Measurements from ENCODE around the gene NASP. TPM values are rescaled to one million over a fixed set of nuclear protein-coding genes. Genes with fewer than 3 reads are reported as not detected.
A peak's percentile ranks its signal among the peaks of the same experiment; 100 is the strongest.

The NASP gene
- total RNA-seq, 1 experiment from 2014 or later = 99.6 TPM

- DNase-seq (ENCODE audit: low read depth) = no peak
- in situ Hi-C loops (cut with HindIII; ENCODE audit: low pct_unique_long_range_greater_than_20kb, low sequenced_read_pairs) = no loop called here
Observed at GRCh38 chr1:45610589-45611226, 26.9 kb downstream of the NASP start.

DNA sequence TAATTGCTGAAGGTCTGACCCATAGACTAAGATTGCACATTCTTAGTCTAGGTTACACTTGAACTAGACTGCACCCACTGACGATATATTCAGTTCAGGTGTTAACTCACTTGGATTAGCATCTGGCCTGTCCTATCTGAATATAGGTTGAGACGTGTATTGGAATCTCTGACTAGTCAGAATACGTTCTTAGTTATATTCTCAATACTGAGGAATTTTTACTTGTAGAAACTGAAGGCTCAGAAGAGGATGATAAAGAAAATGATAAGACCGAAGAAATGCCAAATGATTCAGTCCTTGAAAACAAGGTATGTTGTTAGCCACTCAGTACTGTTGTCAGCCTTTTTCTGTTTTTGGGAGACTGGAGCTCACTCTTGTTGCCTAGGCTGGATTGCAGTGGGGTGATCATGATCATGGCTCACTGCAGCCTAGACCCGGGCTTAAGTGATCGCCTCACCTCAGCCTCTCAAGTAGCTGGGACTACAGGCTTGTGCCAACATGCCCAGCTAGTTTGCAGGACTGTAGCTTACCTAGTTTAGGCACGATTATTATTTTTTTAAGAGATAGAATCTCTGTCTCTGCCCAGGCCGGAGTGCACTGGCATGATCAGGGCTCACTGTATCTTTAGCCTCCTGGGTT lies 29.2 kb downstream of the NASP start:
- in situ Hi-C loops (cut with HindIII; ENCODE audit: low pct_unique_long_range_greater_than_20kb, low sequenced_read_pairs) = no loop called here
- DNase-seq (ENCODE audit: low read depth) = no peak

DNA sequence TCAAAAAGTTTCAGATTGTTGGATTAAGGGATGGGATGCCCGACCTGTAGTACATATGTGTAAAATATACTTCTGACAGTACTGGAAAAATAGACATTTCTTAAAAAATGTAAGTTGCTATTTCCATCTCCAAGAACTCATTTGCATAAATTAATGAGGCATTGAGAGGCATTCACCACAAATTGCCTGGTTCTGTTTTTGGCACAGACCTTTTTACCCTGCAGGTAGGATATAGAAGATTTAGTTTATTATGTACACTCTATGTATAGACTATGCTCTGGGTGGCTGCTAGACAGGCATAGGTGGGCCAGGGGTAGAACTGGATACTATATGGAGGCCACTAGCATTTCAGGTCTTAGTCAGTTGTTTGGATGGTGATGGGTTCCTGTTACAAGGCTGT lies 32.0 kb downstream of the NASP start:
- in situ Hi-C loops (cut with HindIII; ENCODE audit: low pct_unique_long_range_greater_than_20kb, low sequenced_read_pairs) = no loop called here

DNA sequence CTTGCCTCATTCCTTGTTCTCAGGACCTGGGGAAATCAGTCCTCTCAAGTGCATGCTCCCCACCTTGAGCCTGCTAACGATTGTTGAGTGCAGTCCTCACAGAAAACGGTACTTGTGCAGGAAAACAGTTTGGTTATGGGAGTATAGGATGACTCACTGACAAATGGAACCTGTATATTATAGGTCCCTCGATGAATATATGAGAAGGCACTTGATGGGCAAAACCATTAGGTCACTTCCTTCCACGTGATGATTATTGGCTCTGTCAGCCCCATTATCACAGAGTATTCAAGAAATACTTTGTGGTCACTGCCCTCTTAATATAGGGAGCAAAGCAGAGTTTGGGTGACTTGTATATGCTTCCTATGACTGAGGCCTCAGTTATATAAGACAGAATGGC lies 33.8 kb downstream of the NASP start:
- DNase-seq (ENCODE audit: low read depth) = no peak
- in situ Hi-C loops (cut with HindIII; ENCODE audit: low pct_unique_long_range_greater_than_20kb, low sequenced_read_pairs) = no loop called here

More for the DNA sequence above, 32.0 kb downstream of the NASP start:
- DNase-seq (ENCODE audit: low read depth) = no peak

GRCh38 chr1:45619149-45619921 lies 35.5 kb downstream of the NASP start:
- DNase-seq (ENCODE audit: low read depth) = no peak
- in situ Hi-C loops (cut with HindIII; ENCODE audit: low pct_unique_long_range_greater_than_20kb, low sequenced_read_pairs) = no loop called here

DNA sequence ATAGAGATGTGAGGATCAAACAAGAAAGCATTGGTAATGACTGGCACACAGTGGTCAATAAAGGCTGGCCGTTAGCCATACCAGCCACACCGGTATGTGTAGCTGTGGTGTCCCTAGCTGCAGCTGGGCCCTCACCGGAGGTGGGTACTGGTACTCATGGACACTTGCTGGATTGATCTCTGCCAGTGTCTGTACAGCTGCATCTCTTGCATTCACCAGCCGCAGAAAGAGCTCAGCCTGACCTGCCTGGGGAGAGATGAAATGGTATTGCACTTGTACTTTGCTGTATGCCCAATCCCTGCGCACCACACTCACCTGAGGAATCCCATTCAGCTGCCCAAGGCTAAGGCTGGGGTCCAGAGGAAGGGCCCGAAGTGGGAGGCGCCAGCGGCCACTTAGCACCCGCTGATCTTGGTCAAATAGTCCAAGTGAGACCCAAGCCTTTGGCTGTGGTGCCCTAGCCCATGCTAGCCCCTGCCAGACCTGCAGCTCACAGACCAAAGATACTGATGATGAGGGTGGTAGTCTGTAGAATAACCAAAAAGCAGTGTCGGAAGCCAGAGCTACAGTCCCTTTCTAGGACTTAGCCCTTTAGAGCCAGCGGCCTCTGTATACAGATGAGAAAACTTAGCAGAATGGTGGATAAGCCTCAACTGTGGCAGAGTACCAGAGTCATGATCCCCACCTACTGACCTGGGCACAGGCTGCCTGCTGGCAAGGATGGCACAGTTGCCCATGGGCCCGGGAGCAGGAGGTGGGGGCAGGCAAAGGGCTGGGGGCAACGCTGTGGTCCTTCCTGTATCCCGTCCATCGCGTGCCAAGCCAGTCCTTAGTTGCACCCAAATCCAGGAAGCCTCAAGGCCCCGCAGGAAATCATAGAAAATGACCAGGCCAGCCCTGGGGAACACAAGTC lies 37.0 kb downstream of the NASP start:
- no peak for DNase-seq (ENCODE audit: low read depth)
- in situ Hi-C loops (cut with HindIII; ENCODE audit: low pct_unique_long_range_greater_than_20kb, low sequenced_read_pairs) = no loop called here

DNA sequence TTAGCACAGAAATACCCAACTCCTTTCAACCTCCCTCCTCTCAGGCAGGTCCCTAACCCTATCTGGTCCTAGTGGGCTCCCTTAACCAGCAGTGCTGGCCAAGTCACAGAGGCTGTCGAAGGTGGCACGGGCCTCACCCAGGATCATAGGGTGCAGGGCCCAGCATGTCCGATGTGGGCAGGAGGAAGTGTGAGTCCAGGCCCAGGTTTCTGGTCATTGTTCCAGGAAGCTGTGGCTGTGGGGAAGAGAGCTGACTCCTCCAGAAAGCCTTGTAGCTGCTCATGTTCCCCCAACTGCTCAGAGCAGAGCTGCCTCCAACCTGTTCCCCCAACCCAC lies 37.6 kb downstream of the NASP start:
- in situ Hi-C loops (cut with HindIII; ENCODE audit: low pct_unique_long_range_greater_than_20kb, low sequenced_read_pairs) = no loop called here

GRCh38 chr1:45621895-45622523 lies 38.2 kb downstream of the NASP start:
- DNase-seq (ENCODE audit: low read depth) = no peak
- in situ Hi-C loops (cut with HindIII; ENCODE audit: low pct_unique_long_range_greater_than_20kb, low sequenced_read_pairs) = no loop called here

More for the DNA sequence above, 37.6 kb downstream of the NASP start:
- no peak for DNase-seq (ENCODE audit: low read depth)

DNA sequence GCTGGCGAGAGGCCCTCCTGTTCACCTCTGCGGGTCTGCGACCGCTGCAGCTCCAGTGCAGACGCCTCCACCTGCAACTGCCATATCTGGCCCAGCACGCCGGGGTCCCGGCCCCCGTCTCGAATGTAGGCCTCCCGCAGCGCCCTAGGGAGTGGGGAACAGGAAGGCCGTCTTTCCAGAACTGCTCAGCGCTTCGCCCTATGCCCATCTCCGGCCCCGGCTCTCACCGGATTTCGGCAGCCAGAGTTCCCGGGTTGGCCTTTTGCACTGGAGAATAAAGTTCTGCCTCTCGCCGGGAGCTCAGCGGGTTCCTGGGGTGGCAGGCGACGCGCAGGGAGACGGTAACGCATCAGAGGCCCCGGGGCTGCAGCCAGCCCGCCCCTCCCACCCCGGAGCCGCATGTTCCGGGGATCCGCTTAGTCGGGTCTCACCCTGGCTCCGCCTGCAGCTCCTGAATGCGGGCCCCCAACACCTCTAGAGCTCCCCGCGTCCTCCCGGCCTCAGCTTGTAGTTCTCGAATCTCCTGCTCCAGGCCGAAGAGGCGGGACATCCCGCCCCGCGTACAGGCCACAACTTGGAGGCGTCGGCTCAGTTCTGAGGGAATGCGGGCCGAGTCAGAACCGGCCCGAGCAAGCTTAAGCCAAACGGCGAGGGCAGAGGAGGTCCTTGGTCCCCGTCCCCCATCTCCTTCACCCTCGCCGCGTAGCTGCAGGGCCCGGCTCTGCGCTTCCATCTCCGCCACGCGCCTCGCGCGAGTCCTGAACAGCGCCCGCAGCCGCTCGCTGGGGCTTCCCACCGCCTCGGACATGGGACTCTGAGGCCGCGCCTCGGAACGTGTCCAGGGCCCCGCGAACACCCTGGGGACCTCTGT lies 38.9 kb downstream of the NASP start:
- DNase-seq (ENCODE audit: low read depth) = no peak
- in situ Hi-C loops (cut with HindIII; ENCODE audit: low pct_unique_long_range_greater_than_20kb, low sequenced_read_pairs) = no loop called here

- in situ Hi-C loops (cut with HindIII; ENCODE audit: low pct_unique_long_range_greater_than_20kb, low sequenced_read_pairs) = no loop called here
- no peak for DNase-seq (ENCODE audit: low read depth)
Observed at GRCh38 chr1:45623972-45624371, 40.1 kb downstream of the NASP start, which contains the start of gene CCDC17. Gene CCDC17 (minus strand): TSS chr1:45624054. CDS start chr1:45623909, 145 bp downstream.

DNA sequence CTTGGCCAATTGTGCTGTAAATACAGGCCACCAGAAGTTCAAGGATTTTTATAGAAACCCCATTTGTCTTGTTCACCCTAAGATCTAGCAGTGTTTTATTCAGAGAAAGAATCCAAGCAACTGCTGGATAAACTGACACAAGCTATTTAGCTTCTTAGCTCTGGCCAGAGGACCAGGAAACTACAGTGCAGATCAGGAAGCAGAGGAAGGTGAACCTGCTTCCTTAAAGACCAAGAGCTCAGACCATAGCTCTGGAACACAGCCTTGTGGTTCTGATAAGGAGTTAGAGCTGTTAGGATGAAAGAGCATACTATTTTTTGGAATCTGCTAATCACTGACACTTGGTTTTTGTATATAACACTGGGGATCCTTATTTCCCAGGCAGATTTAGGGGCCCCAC lies 45.2 kb downstream of the NASP start:
- no peak for DNase-seq (ENCODE audit: low read depth)
- in situ Hi-C loops (cut with HindIII; ENCODE audit: low pct_unique_long_range_greater_than_20kb, low sequenced_read_pairs) = no loop called here

DNA sequence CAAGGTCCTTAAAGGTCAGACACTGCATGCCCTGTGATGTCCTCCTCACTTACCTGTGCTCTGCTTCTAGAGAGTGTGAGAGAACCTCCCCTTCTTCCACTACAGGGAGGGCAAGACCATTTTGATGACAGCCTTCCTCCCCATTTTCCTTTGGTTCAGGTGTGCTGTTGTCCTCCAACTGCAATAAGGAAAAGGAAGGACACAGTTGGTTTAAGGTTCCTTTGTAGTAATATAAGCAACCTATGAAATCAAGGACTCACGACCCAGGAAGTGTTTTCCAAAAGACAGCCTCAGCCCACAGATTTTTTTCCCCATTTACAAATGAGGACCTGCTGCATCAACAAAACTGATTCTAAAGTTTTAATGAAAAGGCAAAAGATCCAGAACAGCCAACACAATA lies 46.6 kb downstream of the NASP start:
- no peak for DNase-seq (ENCODE audit: low read depth)
- in situ Hi-C loops (cut with HindIII; ENCODE audit: low pct_unique_long_range_greater_than_20kb, low sequenced_read_pairs) = no loop called here

GRCh38 chr1:45635211-45635610 lies 51.4 kb downstream of the NASP start:
- in situ Hi-C loops (cut with HindIII; ENCODE audit: low pct_unique_long_range_greater_than_20kb, low sequenced_read_pairs) = no loop called here
- DNase-seq (ENCODE audit: low read depth) = no peak

DNA sequence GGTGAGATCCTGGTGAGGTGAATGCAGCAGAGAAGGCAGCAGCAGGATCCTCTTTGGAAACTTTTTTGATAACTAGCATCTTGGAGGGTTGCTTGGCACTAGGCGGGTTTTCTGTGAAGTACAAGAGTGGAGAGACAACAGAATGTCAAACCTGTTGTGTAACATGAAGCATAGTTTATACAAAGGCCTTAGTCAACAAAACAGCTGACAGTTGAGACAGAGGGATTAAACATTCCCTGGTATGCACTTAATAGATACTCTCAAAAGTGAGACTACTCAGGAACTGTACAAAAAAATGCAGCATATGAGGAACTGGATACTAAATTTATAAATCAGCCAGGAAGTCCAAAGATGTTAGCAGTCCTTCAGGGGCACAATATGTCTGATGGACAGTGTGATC lies 56.5 kb downstream of the NASP start:
- no peak for DNase-seq (ENCODE audit: low read depth)
- in situ Hi-C loops (cut with HindIII; ENCODE audit: low pct_unique_long_range_greater_than_20kb, low sequenced_read_pairs) = no loop called here

GRCh38 chr1:45643321-45643720 lies 59.5 kb downstream of the NASP start:
- DNase-seq (ENCODE audit: low read depth) = no peak
- in situ Hi-C loops (cut with HindIII; ENCODE audit: low pct_unique_long_range_greater_than_20kb, low sequenced_read_pairs) = no loop called here

DNA sequence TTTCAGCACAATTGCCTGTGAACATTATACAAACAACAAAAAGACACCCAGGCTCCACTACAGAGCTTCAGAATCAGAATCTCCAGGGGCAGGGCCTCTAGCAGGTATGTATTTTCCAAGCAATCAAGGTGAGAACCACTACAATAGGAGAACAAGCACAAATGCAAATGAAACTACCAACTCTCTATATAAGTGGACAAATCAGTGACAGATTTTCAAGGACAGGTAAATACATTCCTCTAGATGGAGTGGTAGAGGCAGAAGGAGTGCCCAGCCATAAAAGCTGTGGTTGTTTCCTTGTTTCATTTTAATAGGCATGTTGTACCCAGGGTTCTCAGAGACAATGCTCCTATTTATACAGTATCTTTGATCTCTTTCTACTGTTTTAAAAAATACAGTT lies 60.1 kb downstream of the NASP start:
- in situ Hi-C loops (cut with HindIII; ENCODE audit: low pct_unique_long_range_greater_than_20kb, low sequenced_read_pairs) = no loop called here
- DNase-seq (ENCODE audit: low read depth) = peak; percentile 47

DNA sequence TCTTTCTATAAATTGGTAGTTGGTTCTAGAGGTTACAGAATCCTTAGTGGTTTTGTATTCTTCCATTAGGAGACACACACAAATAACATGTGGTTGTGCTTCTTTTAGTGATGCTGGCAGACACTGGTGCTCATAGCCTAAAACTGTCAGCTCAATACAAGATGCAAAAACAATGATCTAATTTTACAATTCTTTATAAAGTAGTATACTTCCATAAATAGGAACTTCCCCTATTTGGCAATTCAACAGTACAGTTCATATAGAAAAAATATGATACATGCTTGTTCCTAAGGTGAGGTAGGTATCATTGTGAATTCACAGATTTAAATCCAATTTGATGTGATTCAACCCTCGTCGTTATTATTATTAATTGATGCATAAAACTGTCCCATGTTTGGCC lies 60.8 kb downstream of the NASP start:
- in situ Hi-C loops (cut with HindIII; ENCODE audit: low pct_unique_long_range_greater_than_20kb, low sequenced_read_pairs) = no loop called here
- no peak for DNase-seq (ENCODE audit: low read depth)
